ENCODE data around the gene TMEM219. TPM values are rescaled to one million over a fixed set of nuclear protein-coding genes. Genes with fewer than 3 reads are reported as not detected.

The TMEM219 gene
- total and polyA plus RNA-seq, 2 of the 8 experiments (the other 6 are each of a cell fraction or from before 2014, with no cell fraction given) = 60.2 to 116 TPM

GRCh38 chr16:29978564-29979270, 16.8 kb downstream of the TMEM219 start (continued):
- TF ChIP-seq, protein P1, sequence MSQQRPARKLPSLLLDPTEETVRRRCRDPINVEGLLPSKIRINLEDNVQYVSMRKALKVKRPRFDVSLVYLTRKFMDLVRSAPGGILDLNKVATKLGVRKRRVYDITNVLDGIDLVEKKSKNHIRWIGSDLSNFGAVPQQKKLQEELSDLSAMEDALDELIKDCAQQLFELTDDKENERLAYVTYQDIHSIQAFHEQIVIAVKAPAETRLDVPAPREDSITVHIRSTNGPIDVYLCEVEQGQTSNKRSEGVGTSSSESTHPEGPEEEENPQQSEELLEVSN (IDR thresholded peaks at IDR 0.05) = no peak
- TF ChIP-seq RBBP5 (IDR thresholded peaks at IDR 0.05; ENCODE audit: borderline replicate concordance, low read depth, low read length) = no peak
- TF ChIP-seq, protein P2, sequence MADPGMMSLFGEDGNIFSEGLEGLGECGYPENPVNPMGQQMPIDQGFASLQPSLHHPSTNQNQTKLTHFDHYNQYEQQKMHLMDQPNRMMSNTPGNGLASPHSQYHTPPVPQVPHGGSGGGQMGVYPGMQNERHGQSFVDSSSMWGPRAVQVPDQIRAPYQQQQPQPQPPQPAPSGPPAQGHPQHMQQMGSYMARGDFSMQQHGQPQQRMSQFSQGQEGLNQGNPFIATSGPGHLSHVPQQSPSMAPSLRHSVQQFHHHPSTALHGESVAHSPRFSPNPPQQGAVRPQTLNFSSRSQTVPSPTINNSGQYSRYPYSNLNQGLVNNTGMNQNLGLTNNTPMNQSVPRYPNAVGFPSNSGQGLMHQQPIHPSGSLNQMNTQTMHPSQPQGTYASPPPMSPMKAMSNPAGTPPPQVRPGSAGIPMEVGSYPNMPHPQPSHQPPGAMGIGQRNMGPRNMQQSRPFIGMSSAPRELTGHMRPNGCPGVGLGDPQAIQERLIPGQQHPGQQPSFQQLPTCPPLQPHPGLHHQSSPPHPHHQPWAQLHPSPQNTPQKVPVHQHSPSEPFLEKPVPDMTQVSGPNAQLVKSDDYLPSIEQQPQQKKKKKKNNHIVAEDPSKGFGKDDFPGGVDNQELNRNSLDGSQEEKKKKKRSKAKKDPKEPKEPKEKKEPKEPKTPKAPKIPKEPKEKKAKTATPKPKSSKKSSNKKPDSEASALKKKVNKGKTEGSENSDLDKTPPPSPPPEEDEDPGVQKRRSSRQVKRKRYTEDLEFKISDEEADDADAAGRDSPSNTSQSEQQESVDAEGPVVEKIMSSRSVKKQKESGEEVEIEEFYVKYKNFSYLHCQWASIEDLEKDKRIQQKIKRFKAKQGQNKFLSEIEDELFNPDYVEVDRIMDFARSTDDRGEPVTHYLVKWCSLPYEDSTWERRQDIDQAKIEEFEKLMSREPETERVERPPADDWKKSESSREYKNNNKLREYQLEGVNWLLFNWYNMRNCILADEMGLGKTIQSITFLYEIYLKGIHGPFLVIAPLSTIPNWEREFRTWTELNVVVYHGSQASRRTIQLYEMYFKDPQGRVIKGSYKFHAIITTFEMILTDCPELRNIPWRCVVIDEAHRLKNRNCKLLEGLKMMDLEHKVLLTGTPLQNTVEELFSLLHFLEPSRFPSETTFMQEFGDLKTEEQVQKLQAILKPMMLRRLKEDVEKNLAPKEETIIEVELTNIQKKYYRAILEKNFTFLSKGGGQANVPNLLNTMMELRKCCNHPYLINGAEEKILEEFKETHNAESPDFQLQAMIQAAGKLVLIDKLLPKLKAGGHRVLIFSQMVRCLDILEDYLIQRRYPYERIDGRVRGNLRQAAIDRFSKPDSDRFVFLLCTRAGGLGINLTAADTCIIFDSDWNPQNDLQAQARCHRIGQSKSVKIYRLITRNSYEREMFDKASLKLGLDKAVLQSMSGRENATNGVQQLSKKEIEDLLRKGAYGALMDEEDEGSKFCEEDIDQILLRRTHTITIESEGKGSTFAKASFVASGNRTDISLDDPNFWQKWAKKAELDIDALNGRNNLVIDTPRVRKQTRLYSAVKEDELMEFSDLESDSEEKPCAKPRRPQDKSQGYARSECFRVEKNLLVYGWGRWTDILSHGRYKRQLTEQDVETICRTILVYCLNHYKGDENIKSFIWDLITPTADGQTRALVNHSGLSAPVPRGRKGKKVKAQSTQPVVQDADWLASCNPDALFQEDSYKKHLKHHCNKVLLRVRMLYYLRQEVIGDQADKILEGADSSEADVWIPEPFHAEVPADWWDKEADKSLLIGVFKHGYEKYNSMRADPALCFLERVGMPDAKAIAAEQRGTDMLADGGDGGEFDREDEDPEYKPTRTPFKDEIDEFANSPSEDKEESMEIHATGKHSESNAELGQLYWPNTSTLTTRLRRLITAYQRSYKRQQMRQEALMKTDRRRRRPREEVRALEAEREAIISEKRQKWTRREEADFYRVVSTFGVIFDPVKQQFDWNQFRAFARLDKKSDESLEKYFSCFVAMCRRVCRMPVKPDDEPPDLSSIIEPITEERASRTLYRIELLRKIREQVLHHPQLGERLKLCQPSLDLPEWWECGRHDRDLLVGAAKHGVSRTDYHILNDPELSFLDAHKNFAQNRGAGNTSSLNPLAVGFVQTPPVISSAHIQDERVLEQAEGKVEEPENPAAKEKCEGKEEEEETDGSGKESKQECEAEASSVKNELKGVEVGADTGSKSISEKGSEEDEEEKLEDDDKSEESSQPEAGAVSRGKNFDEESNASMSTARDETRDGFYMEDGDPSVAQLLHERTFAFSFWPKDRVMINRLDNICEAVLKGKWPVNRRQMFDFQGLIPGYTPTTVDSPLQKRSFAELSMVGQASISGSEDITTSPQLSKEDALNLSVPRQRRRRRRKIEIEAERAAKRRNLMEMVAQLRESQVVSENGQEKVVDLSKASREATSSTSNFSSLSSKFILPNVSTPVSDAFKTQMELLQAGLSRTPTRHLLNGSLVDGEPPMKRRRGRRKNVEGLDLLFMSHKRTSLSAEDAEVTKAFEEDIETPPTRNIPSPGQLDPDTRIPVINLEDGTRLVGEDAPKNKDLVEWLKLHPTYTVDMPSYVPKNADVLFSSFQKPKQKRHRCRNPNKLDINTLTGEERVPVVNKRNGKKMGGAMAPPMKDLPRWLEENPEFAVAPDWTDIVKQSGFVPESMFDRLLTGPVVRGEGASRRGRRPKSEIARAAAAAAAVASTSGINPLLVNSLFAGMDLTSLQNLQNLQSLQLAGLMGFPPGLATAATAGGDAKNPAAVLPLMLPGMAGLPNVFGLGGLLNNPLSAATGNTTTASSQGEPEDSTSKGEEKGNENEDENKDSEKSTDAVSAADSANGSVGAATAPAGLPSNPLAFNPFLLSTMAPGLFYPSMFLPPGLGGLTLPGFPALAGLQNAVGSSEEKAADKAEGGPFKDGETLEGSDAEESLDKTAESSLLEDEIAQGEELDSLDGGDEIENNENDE (IDR thresholded peaks at IDR 0.05; ENCODE audit: insufficient replicate concordance, low read length) = no peak
- TF ChIP-seq SP1 (IDR thresholded peaks at IDR 0.05; ENCODE audit: low read depth, low read length) = no peak
- TF ChIP-seq SIN3A (conservative IDR thresholded peaks at IDR 0.05 in 1 of 2, IDR thresholded peaks at IDR 0.05 in 1 of 2; ENCODE audit: low read depth in 1 of 2, low read length in 2 of 2) = no peak

Measured in H1 (cell line).